ENCODE results near the gene USO1. TPM values are rescaled to one million over a fixed set of nuclear protein-coding genes. Genes with fewer than 3 reads are reported as not detected.
"Not testable (repeated sequence)": the region's sequence is repeated elsewhere in the genome, so short reads cannot be mapped to it uniquely, and the experiment has no call there.

USO1 gene, protein sequence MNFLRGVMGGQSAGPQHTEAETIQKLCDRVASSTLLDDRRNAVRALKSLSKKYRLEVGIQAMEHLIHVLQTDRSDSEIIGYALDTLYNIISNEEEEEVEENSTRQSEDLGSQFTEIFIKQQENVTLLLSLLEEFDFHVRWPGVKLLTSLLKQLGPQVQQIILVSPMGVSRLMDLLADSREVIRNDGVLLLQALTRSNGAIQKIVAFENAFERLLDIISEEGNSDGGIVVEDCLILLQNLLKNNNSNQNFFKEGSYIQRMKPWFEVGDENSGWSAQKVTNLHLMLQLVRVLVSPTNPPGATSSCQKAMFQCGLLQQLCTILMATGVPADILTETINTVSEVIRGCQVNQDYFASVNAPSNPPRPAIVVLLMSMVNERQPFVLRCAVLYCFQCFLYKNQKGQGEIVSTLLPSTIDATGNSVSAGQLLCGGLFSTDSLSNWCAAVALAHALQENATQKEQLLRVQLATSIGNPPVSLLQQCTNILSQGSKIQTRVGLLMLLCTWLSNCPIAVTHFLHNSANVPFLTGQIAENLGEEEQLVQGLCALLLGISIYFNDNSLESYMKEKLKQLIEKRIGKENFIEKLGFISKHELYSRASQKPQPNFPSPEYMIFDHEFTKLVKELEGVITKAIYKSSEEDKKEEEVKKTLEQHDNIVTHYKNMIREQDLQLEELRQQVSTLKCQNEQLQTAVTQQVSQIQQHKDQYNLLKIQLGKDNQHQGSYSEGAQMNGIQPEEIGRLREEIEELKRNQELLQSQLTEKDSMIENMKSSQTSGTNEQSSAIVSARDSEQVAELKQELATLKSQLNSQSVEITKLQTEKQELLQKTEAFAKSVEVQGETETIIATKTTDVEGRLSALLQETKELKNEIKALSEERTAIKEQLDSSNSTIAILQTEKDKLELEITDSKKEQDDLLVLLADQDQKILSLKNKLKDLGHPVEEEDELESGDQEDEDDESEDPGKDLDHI
- total RNA-seq = 104 TPM

DNA sequence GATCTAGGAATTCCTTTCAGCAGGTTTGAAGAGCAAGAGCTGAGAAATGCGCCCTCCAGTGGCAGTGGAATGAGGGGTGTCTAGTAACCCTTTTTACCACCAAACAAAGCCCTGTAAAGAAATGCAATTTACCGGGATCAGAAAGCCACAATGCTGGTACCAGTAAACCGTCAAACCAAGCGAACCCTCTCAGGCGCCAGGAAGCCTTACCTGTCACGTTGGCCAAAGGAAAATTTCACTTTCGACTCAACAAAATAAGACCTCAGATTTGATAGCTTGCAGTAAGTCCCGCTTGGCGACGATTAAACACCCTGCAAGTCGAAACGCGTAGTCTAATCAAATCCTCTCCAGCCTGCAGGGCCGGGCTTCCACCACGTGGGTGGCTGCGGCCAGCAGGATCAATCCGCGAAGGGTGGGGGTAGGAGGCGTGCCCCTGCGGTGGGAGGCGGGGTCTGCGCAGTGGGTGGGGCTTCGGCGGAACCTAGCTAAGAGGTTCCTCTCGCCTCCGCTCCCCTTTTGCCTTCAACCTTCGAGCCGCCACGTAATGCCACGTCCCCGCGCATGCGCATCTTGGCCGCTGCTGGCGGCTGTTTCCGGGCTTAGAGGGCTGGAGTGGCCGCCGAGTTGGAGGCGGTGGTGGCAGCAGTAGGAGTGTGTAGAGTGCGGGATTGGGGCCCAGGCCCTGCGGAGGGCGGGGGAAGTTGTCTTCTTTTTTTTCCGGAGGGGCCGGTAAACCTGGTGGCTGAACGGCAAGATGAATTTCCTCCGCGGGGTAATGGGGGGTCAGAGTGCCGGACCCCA, at the start of gene USO1:
Gene USO1 (plus strand): TSS at position 512 of the 801 bp plus-strand sequence. CDS start 243 bp downstream, at position 755.
- peak; percentile 99 for DNase-seq

DNA sequence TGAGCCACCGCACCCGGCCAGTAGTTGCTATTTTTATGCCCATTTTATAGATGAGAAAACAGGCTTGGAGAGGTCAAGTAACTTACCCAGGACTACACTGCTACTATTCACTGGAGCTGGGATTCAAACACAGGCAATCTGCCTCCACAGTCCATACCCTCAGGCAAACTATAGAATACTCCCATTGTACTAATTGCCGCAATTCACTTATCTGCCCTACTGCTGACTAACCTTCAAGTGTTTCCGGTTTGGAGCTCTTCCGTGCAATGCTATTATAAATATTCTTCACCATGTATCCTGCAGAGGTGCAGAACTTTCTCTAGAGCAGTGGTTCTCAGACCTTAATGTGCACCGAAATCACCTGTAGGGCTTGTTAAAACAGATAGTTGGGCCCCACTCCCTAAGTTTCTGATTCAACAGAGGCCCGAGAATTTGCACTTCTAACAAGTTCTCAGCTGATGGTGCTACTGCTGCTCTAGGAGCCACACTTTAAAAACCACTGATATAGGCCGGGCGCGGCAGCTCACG, 49.3 kb upstream of the USO1 start:
- DNase-seq = no peak

DNA sequence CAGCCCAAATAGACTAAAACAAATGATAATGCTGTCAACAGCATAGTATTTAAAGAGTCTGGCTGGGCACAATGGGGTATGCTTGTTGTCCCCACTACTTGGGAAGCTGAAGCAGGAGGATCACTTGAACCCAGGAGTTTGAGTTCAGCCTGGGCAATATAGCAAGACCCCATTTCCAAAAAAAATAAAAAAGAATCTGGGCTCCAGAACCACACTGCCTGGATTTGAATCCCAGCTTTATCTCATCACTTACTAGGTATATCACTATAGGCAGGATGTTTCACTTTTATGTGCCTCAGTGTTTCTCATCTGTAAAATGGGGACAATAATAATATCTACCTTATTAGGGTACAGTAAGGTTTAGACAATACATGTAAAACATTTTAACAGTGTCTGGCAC, 45.9 kb upstream of the USO1 start:
- no peak for DNase-seq

DNA sequence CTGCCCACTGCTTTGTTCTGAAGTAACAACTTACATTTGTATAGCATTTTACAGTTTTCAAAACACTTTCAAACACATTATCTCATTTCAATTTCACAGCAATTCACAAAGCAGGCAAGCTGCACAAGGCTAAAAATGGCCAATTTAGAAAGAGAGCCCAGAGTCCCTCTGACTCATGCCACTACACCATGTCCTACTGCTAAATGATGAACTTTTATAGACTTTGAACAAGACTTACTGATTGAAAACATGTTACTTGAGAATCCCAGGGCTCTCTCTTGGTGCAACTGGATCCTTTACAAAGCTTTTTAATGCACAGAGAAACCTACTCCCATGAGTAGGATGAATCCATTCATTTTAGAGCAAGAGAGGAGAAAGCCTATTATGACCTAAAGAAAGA, 45.4 kb upstream of the USO1 start:
- no peak for DNase-seq

DNA sequence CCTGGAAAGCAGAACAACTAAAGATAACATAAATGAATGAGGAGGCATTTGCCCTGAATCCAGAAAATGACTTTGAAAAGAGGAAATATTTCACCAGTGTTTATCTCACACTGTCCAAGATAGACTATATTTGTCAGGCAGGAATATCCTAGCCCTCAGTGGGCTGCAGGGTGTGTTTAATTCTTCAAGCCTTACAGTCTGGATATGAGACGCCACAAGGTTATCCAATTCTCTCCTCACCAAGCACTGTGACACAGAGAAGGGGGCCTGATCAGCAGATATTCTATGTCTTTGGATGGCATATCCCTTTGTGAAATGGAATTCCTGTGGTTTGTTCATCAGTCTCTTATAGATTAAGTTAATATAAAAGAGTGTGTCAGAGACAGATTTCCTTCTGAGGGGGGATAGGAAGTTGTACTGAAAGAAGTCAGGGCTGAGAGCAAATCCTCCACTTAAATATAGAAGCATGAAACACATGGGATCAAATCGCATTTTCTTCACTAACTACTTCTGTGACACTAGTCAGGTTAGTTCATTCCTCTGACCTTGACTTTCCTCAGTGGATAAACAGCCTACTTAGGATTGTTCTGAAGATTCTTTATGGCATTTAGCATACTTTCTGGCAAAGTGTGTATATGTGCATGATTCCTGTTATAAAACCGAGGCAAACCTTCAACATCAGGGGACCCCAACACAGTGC, 44.4 kb upstream of the USO1 start:
- DNase-seq = no peak

DNA sequence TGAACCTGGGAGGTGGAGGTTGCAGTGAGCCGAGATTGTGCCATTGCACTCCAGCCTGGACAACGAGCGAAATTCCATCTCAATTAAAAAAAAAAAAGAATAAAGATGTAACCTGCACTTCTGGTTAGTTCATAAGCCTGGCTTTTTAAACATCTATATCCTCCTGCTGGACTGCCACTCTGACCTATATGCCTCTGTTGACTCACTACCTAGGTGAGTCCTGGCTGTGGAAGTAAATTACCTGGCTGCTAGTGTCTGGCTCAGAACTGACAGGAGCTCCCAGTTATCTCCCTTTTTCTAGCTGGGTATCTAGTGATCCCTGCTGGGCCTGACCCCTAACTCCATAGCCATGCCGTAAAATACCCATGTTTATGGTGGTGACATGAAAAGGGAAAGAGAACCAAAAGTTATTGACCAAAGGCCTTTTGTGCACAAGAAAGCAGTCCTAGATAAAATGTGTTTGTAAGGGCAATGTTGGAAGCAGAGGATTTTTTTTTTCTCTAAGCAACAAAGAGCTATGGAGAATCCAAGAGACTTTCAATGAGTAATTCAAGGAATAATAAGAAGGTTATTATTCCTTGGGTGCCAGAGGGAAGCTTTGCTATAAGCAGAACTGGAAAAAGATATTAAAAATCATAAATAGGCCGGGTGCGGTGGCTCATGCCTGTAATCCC, 40.8 kb upstream of the USO1 start:
- DNase-seq = no peak

DNA sequence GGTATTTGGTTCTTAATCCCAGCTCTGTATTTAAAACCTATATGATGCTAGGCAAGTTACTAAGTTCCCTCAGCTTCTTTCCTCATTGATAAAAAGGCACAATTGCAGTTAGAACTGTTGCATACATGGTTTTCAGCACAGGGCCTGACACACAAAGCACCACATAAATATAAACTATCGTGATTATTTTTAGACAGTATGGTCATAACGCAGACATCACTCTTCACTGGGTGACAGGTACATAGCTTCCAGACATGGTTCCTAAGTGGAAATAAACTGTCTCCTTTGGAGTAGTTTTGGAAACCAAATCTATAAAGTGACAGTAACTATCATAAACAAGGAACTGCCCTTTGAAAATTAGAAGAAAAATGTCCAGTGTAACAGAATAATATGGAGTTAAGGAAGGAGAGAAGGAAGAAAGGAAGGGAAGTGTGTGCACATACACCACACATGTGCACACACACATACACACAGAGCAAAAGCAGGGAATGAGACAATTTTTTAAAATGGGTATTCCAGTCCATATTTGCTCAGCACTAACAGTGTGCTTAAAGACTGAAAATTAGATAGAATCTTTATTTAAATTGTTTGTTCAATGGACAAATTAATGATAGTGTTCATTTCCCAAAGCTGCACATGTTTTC, 38.7 kb upstream of the USO1 start:
- no peak for DNase-seq

DNA sequence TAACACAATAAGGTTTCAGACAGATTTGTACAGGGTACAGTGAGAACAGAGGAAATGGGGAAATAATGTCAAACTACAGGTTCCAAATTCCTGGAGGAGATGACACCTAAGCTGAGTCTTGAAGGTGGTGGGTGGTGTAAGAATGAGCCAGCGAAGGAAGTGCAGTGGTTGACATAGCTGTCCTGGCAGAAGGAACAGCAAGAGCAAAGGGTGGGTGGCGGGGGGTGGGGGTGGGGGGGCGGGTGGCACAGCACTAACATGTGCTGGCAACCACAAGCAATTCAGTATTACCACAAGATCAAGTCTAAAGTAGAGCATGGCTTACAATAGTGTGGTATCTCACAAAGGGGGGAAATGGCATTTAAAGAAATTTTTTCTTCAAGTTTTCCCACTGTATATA, 38.0 kb upstream of the USO1 start:
- DNase-seq = no peak

DNA sequence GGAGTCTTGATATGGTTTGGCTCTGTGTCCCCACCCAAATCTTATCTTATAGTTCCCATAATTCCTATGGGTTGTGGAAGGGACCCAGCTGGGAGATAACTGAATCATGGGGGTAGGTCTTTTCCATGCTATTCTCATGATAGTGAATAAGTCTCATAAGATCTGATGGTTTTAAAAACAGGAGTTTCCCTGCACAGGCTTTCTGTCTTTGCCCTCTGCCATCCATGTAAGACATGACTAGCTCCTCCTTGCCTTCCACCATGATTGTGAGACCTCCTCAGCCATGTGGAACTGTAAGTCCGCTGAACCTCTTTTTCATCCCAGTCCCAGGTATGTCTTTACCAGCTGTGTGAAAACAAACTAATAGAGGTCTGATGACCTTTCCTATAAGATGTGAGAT, 37.3 kb upstream of the USO1 start:
- not testable (repeated sequence) for DNase-seq

DNA sequence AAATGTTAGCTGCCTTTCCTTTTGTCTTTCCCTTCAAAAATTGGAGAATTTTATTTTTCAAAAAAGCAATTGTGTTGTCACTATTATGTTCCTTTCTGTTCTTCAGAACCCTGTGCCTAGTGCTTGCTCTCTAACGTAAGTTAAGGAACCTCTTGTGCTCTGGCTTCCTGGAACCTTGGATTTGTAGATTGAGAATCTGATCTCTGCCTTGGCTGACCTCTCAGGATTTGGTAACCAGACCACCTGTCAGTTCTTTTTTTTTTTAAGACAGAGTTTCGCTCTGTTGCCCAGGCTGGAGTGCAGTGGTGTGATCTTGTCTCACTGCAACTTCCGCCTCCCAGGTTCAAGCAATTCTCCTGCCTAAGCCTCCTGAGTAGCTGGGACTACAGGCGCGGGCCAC, 32.3 kb upstream of the USO1 start:
- not testable (repeated sequence) for DNase-seq

DNA sequence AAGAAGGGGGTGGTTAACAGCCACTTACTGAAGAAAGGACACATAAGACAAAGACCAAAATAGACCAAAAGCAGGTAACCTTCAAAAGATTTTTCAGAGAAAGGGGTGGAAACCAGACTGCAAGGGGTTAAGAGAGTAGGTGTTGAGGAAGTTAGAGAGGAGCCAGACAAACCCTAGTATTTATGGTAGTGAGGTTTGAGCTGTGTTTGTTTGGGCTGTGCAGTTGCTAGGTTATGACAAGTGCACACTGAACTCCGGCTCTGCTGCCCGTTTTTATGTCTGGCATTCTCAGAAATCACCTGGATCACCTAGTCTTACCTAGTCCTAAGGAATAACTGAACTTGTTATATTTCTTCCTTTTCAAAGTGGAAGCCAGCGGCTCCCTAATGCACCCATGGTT, 28.3 kb upstream of the USO1 start:
- no peak for DNase-seq

DNA sequence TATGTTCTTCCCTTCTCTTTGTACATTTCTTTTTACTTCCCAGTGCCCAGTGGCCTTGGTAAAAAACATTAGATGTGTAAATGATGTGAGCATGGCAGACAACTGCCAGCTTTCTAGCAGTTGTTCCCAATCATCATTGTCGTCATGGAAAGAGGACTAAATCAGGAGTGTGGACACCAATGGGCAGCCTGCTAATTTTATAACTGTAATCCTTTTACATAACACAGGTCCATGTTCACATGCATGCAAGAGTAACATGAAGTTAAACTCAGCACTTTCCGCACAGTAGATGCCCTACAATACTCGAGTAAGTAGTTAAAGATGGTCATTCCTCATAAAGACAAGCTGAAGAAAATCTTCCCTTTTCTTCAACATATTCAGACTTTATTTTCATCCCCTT, 27.8 kb upstream of the USO1 start:
- DNase-seq = no peak

DNA sequence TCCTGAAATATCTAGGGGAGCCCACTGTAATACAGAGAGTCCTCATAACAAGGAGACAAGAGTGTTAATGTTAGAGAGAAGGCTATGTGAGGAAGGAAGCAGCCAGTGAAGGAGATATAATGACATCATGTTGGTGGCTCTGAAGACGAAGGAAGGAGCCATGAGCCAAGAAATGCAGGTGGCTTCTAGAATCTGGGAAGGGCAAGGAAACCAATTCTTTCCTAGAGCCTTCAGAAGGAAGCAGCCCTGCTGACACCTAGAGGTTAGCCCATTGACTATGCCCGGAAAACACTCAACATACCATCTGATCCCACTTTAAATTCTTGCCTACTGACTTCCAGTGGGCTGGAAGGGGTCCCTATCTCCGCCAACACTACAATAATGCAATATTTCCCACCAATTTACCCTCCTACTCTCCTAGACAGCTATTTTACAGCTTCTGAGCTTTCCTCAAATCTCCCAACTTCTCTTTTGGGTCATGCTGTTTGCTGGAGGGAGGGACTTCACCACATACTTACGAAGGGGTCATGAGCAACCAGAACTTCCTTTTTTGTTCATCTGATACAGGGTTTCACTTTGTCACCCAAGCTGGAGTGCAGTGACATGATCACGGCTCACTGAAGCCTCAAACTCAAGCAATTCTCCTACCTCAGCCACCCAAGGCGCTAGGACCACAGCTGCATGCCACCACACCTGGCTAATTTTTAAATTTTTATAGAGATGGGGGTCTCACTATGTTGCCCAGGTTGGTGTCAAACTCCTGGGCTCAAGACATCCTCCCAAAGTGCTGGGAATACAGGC, 26.0 kb upstream of the USO1 start:
- no peak for DNase-seq

DNA sequence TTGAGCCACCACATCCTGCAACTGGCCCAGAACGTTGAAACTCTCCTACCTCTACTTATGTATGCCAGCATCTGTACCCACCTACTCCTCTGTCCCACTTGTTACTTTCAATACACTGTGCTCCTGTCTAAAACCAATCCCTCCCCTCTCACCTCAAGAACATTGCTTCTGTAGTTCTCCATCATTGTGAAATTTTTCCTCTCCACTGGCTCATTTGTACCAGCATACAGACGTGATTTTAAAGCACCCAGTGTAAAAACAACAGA, 25.5 kb upstream of the USO1 start:
- no peak for DNase-seq

DNA sequence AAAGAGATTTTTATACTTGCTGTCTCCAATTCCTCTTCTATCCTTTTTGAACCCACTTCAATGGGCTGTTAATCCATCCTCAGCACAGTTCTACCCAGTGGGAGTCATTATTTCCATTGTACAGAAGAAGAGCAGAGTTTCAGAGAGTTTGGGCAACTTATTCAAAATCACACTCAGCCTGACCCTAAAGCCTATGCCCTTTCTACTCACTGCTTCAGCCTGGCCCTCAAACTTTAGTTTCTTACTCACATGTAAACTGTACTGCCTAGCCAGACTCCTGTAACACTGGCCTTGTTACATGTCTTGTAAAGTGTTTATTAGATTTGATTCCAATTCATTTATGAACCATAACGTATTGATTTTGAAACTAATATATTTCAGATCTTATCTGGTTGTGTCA, 25.1 kb upstream of the USO1 start:
- no peak for DNase-seq

DNA sequence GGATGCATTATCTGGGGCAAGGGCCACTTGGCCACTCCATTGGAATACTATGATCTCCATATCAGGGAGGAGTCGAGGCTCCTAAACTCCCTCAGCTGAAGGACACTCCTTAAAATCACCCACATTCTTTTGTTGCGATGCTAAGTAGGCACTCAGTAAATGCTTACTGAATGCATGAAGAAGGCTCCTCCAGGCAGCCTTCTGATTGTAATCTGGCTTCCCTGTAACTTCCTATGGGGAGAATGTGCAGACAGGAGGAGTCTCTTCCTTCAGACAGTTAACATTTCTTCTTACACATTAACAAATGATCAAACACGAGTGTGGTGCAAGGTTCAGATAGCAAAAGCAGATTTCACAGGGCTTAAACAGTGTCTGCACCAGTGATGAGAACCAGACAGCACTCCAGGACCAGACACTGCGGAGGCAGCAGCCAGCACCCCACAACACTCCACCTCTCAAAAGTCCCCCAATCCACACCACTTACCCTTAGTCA, 21.4 kb upstream of the USO1 start:
- no peak for DNase-seq

DNA sequence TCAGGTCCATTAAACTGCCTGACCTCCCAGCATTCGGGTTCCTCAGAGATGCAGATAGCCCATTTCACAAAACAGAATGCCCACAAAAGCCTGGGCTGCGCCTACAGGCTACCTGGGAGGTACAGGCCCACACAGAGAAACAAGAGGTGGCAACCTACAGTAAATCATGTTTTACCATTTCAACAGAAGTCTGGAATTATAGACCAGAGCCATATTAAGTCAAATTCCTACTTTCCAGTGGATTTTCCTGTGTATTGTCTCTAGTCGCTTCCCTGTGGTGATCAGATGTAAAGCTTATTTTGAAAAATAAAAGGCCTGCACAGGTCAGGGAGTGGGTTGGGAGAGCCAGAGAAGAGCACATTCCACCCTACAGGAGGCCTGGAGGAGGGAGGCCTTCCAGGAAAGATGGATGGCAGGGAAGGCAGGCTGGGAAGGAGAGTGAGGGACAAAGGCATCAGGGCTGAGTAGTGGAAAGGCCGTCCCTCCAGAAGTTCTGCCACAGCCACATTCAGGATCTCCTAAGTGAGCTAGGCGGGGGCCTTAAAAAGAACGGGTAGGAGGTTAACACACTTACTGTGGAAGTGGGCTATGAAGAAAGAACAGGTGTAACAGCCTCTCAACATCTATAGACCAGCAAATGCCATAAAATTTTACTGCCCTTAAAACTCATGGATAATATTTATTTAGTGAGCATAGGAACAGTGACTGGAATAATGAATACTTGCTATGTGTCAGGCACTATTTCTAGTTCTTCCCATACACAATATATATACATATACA, 19.0 kb upstream of the USO1 start:
- DNase-seq = no peak

DNA sequence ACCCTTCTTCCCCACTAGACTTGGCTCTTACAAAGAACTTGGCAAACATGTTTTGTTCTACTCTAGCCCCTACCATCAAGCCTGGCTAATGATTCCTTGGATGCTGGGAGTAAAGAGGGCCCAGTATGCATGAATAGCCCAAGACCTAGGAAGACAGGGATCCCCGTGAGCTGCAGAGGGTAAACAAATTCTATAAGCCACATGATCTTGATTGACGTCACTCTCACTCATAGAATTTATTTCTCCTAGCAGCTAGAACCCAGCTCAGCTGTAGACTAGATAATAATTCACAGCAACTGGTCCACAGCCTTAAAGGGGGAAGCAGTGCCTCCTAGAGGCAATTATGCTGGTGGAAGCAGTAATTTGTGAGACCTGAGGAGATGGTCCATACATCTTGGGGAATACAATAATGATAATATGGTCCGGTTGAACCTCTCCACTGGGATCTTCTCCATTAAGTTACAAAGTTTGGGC, 16.1 kb upstream of the USO1 start:
- DNase-seq = no peak

DNA sequence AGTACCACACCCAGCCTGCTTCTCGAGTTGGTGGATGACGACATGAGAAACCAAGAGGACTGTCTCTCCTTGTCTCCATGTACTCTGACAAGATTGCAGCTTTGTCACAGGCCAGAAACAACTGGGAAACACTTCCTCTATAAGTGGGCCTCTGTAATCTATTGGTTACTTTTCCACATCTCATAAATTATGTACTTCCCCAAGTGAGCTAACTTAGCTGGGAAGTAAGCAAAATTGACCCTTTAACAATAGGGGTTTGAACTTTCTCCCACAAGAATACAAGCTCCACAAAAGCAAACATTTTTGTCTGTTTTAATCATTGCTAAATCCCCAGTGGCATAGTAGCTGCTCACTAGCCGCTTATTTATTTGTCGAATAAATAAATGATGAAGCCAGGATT, 14.1 kb upstream of the USO1 start:
- DNase-seq = no peak
